ENCODE measurements around the gene TYW5. TPM values are rescaled to one million over a fixed set of nuclear protein-coding genes. Genes with fewer than 3 reads are reported as not detected.
"Not testable (repeated sequence)": the region's sequence is repeated elsewhere in the genome, so short reads cannot be mapped to it uniquely, and the experiment has no call there.

The TYW5 gene
- total RNA-seq, 1 donor: 12.1 TPM

- DNase-seq (ENCODE audit: low read depth): no peak
- TF ChIP-seq, protein P1, sequence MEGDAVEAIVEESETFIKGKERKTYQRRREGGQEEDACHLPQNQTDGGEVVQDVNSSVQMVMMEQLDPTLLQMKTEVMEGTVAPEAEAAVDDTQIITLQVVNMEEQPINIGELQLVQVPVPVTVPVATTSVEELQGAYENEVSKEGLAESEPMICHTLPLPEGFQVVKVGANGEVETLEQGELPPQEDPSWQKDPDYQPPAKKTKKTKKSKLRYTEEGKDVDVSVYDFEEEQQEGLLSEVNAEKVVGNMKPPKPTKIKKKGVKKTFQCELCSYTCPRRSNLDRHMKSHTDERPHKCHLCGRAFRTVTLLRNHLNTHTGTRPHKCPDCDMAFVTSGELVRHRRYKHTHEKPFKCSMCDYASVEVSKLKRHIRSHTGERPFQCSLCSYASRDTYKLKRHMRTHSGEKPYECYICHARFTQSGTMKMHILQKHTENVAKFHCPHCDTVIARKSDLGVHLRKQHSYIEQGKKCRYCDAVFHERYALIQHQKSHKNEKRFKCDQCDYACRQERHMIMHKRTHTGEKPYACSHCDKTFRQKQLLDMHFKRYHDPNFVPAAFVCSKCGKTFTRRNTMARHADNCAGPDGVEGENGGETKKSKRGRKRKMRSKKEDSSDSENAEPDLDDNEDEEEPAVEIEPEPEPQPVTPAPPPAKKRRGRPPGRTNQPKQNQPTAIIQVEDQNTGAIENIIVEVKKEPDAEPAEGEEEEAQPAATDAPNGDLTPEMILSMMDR (IDR thresholded peaks at IDR 0.05; ENCODE audit: insufficient read depth, low read depth, low read length): no peak
- H3K4me3 ChIP-seq (ENCODE audit: low read depth, low read length): no peak overlapping the region
Observed at GRCh38 chr2:199928626-199929025, 26.7 kb downstream of the TYW5 start.

GRCh38 chr2:199928226-199928625 is 27.1 kb downstream of the TYW5 start:
- TF ChIP-seq, protein P1 (IDR thresholded peaks at IDR 0.05; ENCODE audit: insufficient read depth, low read depth, low read length): no peak
- no peak overlapping the region for H3K4me3 ChIP-seq (ENCODE audit: low read depth, low read length)
- no peak for DNase-seq (ENCODE audit: low read depth)

DNA sequence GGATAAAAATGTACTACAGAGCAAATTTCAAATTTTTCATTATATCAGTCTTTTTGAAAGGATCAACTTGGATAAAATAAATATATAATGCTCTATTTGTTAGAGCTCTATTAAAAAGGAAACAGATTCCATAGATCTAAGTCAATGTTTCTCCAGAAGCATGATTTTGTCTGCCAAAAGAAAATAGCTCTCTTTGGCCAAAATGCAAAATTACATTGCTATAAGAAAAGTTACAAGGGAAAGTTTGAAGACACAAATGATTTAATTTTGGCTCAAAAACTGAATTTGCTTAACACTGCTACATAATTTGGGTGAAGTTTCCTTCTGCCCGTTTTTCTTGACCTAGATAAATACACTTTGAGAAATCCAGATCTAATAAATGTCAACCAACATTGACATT is 28.5 kb downstream of the TYW5 start:
- DNase-seq (ENCODE audit: low read depth): no peak
- H3K4me3 ChIP-seq (ENCODE audit: low read depth, low read length): no peak overlapping the region
- TF ChIP-seq, protein P1 (IDR thresholded peaks at IDR 0.05; ENCODE audit: insufficient read depth, low read depth, low read length): no peak

DNA sequence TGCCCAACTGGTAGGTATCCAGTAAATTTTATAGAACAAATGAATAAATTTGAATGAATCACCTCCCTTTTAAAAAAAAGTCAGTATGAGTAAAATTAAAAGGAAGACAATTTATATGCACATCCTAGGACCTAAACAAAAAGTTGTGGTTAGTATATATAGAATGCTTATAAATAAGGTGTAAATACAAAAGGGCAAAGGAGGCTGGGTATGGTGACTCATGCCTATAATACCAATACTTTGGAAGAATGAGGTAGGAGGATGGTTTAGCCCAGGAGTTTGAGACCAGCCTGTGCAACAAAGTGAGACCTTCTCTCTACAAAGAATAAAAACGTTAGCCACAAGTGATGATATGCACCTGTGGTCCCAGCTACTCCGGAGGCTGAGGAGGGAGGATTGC is 31.4 kb downstream of the TYW5 start:
- DNase-seq (ENCODE audit: low read depth): no peak
- no peak overlapping the region for H3K4me3 ChIP-seq (ENCODE audit: low read depth, low read length)
- TF ChIP-seq, protein P1 (IDR thresholded peaks at IDR 0.05; ENCODE audit: insufficient read depth, low read depth, low read length): no peak

DNA sequence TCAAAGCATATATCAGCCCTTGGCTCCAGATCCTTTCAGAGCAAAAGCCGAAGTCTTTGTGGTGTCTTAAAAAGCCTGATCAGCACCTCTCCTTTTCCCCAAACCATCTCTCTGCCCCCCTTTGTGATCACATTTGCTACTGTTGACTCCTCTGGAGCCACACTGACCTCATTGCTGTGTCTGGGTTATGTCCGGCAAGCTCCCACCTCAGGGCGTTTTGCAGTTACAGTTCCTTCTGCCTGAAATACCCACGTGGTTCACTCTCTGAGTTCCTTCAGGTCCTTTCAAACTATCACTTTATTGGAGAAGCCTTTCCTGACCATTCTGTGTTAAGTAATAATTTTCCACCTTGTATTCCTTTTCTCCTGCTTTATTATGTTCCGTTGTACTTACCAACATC is 32.4 kb downstream of the TYW5 start:
- TF ChIP-seq, protein P1 (IDR thresholded peaks at IDR 0.05; ENCODE audit: insufficient read depth, low read depth, low read length): no peak
- H3K4me3 ChIP-seq (ENCODE audit: low read depth, low read length): no peak overlapping the region
- peak; percentile 62 for DNase-seq (ENCODE audit: low read depth)

- TF ChIP-seq, protein P1 (IDR thresholded peaks at IDR 0.05; ENCODE audit: insufficient read depth, low read depth, low read length): no peak
- DNase-seq (ENCODE audit: low read depth): no peak
- no peak overlapping the region for H3K4me3 ChIP-seq (ENCODE audit: low read depth, low read length)
Observed at GRCh38 chr2:199916980-199917379, 38.3 kb downstream of the TYW5 start.

GRCh38 chr2:199914372-199914958 is 40.8 kb downstream of the TYW5 start:
- no peak overlapping the region for H3K4me3 ChIP-seq (ENCODE audit: low read depth, low read length)
- no peak for DNase-seq (ENCODE audit: low read depth)
- TF ChIP-seq, protein P1 (IDR thresholded peaks at IDR 0.05; ENCODE audit: insufficient read depth, low read depth, low read length): no peak

GRCh38 chr2:199912553-199913114 is 42.7 kb downstream of the TYW5 start:
- peak overlapping the region; percentile 88 for H3K4me3 ChIP-seq (ENCODE audit: low read depth, low read length)
- not testable (repeated sequence) for DNase-seq (ENCODE audit: low read depth)

All from fibroblast of villous mesenchyme (primary cell).